Neuron (in vitro differentiated cells): Measurements from ENCODE around the gene MAFB.

ENCODE experiments used
- H2AFZ ChIP-seq: one replicate; pipeline ENCODE4 v1.6.1; 2013; ENCODE audit warnings: low read depth, mild to moderate bottlenecking, inconsistent platforms, low read length, moderate library complexity
- H3K27me3 ChIP-seq: one replicate; pipeline ENCODE4 v1.6.1; 2013; ENCODE audit warnings: low read length; ENCODE audit not compliant: insufficient read depth
- H3K36me3 ChIP-seq: one replicate; pipeline ENCODE4 v1.6.1; 2013; ENCODE audit warnings: low read length; ENCODE audit not compliant: insufficient read depth
- H3K4me1 ChIP-seq: one replicate; pipeline ENCODE4 v1.6.1; 2013; ENCODE audit warnings: low read length; ENCODE audit not compliant: insufficient read depth
- H3K4me3 ChIP-seq: 2 replicates; pipeline ENCODE4 v1.5.1; 2013; ENCODE audit warnings: mild to moderate bottlenecking, low read length, moderate library complexity
- H3K9me3 ChIP-seq: one replicate; pipeline ENCODE4 v1.6.1; 2013; ENCODE audit warnings: low read length

The MAFB gene

GRCh38 chr20:40715491-40715890, 26.5 kb upstream of the MAFB start:
- H3K4me3 ChIP-seq, result no peak overlapping the region
- no peaks in the 10 kb centered on the region for H3K9me3 ChIP-seq
- H3K36me3 ChIP-seq, result no peaks in the 10 kb centered on the region
- peaks cover 29% of the 10 kb centered on the region for H3K27me3 ChIP-seq
- H2AFZ ChIP-seq, result no peak overlapping the region
- H3K4me1 ChIP-seq, result no peaks in the 10 kb centered on the region

- Histone ChIP-seq H3K4me1 (no peaks in the 10 kb centered on the region), H3K36me3 (no peaks in the 10 kb centered on the region), H2AFZ (no peak overlapping the region), H3K9me3 (no peaks in the 10 kb centered on the region), H3K4me3 (no peak overlapping the region), H3K27me3 (peaks cover 24% of the 10 kb centered on the region)
These were observed 25.9 kb upstream of the MAFB start for GRCh38 chr20:40714916-40715315.

- peaks cover 20% of the 10 kb centered on the region for H3K27me3 ChIP-seq
- no peak overlapping the region for H3K4me3 ChIP-seq
- no peaks in the 10 kb centered on the region for H3K9me3 ChIP-seq
- H2AFZ ChIP-seq, result no peak overlapping the region
- no peaks in the 10 kb centered on the region for H3K4me1 ChIP-seq
- no peaks in the 10 kb centered on the region for H3K36me3 ChIP-seq
These were observed 25.1 kb upstream of the MAFB start for GRCh38 chr20:40714109-40714508.

- Histone ChIP-seq H2AFZ (no peak overlapping the region), H3K27me3 (peaks cover 20% of the 10 kb centered on the region), H3K4me3 (no peak overlapping the region), H3K36me3 (no peaks in the 10 kb centered on the region), H3K4me1 (no peaks in the 10 kb centered on the region), H3K9me3 (no peaks in the 10 kb centered on the region)
These were observed 24.5 kb upstream of the MAFB start for GRCh38 chr20:40713508-40713907.

GRCh38 chr20:40711079-40711478, 22.0 kb upstream of the MAFB start:
- no peak overlapping the region for H2AFZ ChIP-seq
- H3K9me3 ChIP-seq, result no peaks in the 10 kb centered on the region
- H3K4me1 ChIP-seq, result no peaks in the 10 kb centered on the region
- H3K27me3 ChIP-seq, result peaks cover 17% of the 10 kb centered on the region
- no peaks in the 10 kb centered on the region for H3K36me3 ChIP-seq
- no peak overlapping the region for H3K4me3 ChIP-seq

GRCh38 chr20:40710603-40711002, 21.6 kb upstream of the MAFB start:
- Histone ChIP-seq H3K36me3 (no peaks in the 10 kb centered on the region), H3K4me3 (no peak overlapping the region), H3K9me3 (no peaks in the 10 kb centered on the region), H3K4me1 (no peaks in the 10 kb centered on the region), H2AFZ (no peak overlapping the region), H3K27me3 (peaks cover 17% of the 10 kb centered on the region)

GRCh38 chr20:40706977-40707582, 18.0 kb upstream of the MAFB start:
- no peaks in the 10 kb centered on the region for H3K36me3 ChIP-seq
- H3K9me3 ChIP-seq, result no peaks in the 10 kb centered on the region
- H3K4me3 ChIP-seq, result no peak overlapping the region
- no peaks in the 10 kb centered on the region for H3K4me1 ChIP-seq
- peaks cover 9% of the 10 kb centered on the region for H3K27me3 ChIP-seq
- no peak overlapping the region for H2AFZ ChIP-seq

GRCh38 chr20:40705413-40705812, 16.4 kb upstream of the MAFB start:
- Histone ChIP-seq H3K27me3 (peaks cover 4% of the 10 kb centered on the region), H3K9me3 (no peaks in the 10 kb centered on the region), H2AFZ (no peak overlapping the region), H3K4me3 (no peak overlapping the region), H3K4me1 (no peaks in the 10 kb centered on the region), H3K36me3 (no peaks in the 10 kb centered on the region)

GRCh38 chr20:40704828-40705227, 15.8 kb upstream of the MAFB start:
- Histone ChIP-seq H3K4me3 (no peak overlapping the region), H3K27me3 (peaks cover 4% of the 10 kb centered on the region), H3K4me1 (no peaks in the 10 kb centered on the region), H3K9me3 (no peaks in the 10 kb centered on the region), H2AFZ (no peak overlapping the region), H3K36me3 (no peaks in the 10 kb centered on the region)

GRCh38 chr20:40703975-40704530, 15.0 kb upstream of the MAFB start:
- Histone ChIP-seq H3K4me3 (no peak overlapping the region), H3K4me1 (no peaks in the 10 kb centered on the region), H3K27me3 (peaks cover 4% of the 10 kb centered on the region), H3K9me3 (no peaks in the 10 kb centered on the region), H2AFZ (no peak overlapping the region), H3K36me3 (no peaks in the 10 kb centered on the region)

GRCh38 chr20:40702504-40702903, 13.5 kb upstream of the MAFB start:
- no peak overlapping the region for H3K4me3 ChIP-seq
- no peaks in the 10 kb centered on the region for H3K4me1 ChIP-seq
- peaks cover 4% of the 10 kb centered on the region for H3K27me3 ChIP-seq
- no peak overlapping the region for H2AFZ ChIP-seq
- no peaks in the 10 kb centered on the region for H3K36me3 ChIP-seq
- no peaks in the 10 kb centered on the region for H3K9me3 ChIP-seq

- no peaks in the 10 kb centered on the region for H3K4me1 ChIP-seq
- H3K27me3 ChIP-seq, result peaks cover 15% of the 10 kb centered on the region
- H3K4me3 ChIP-seq, result no peak overlapping the region
- H3K36me3 ChIP-seq, result no peaks in the 10 kb centered on the region
- H3K9me3 ChIP-seq, result no peaks in the 10 kb centered on the region
- no peak overlapping the region for H2AFZ ChIP-seq
These were observed 9.7 kb upstream of the MAFB start for GRCh38 chr20:40698744-40699143.

- H3K9me3 ChIP-seq, result no peaks in the 10 kb centered on the region
- no peak overlapping the region for H3K4me3 ChIP-seq
- H2AFZ ChIP-seq, result no peak overlapping the region
- H3K4me1 ChIP-seq, result no peaks in the 10 kb centered on the region
- H3K36me3 ChIP-seq, result no peaks in the 10 kb centered on the region
- peaks cover 19% of the 10 kb centered on the region for H3K27me3 ChIP-seq
These were observed 9.2 kb upstream of the MAFB start for GRCh38 chr20:40698281-40698680.

GRCh38 chr20:40697541-40697940, 8.5 kb upstream of the MAFB start:
- Histone ChIP-seq H3K9me3 (no peaks in the 10 kb centered on the region), H3K4me3 (no peak overlapping the region), H3K36me3 (no peaks in the 10 kb centered on the region), H3K27me3 (peaks cover 26% of the 10 kb centered on the region), H3K4me1 (no peaks in the 10 kb centered on the region), H2AFZ (no peak overlapping the region)
